HTR-8/SVneo (cell line): ENCODE measurements around the gene GRM5.
"Not testable (repeated sequence)": the region's sequence is repeated elsewhere in the genome, so short reads cannot be mapped to it uniquely, and the experiment has no call there.

Source experiments
- DNase-seq: peaks from one replicate; pipeline ENCODE4 v3.0.0; 2011; ENCODE audit warnings: low spot score, mixed read lengths; ENCODE audit not compliant: insufficient read length
- FAIRE-seq: peaks from 2 replicates; lab custom pipeline; 2011; peaks lifted over from hg19 to GRCh38; lab: Jason Lieb, UNC

Gene GRM5

GRCh38 chr11:88569342-88569741, 496.4 kb downstream of the GRM5 start:
- DNase-seq (no peak), FAIRE-seq (no peak)

GRCh38 chr11:88555829-88556202, 510.0 kb downstream of the GRM5 start:
- FAIRE-seq (no peak), DNase-seq (no peak)

- DNase-seq (peak; percentile 70), FAIRE-seq (peak; percentile 38)
Observed at GRCh38 chr11:88555018-88555828, 510.6 kb downstream of the GRM5 start.

DNA sequence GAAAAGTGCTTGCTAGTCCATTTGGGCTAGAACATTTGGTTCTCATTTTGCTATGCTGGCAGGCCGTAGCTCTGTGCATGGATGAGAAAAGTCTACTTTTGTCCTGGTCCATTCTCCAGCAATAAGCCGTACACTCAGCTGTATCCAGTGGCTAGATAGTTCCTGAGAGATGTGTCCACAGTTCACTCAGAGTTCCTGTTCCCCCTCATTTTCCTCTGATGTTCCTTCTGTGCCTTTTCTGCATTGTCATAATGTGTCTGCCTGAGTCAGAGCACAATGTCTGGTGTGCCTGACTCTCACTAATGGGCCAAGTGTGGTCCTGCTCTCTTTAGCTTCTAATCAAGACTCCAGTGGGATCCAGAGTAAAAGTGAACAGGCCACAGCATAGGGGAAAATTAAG, 512.6 kb downstream of the GRM5 start:
- no peak for FAIRE-seq
- DNase-seq, result no peak

DNA sequence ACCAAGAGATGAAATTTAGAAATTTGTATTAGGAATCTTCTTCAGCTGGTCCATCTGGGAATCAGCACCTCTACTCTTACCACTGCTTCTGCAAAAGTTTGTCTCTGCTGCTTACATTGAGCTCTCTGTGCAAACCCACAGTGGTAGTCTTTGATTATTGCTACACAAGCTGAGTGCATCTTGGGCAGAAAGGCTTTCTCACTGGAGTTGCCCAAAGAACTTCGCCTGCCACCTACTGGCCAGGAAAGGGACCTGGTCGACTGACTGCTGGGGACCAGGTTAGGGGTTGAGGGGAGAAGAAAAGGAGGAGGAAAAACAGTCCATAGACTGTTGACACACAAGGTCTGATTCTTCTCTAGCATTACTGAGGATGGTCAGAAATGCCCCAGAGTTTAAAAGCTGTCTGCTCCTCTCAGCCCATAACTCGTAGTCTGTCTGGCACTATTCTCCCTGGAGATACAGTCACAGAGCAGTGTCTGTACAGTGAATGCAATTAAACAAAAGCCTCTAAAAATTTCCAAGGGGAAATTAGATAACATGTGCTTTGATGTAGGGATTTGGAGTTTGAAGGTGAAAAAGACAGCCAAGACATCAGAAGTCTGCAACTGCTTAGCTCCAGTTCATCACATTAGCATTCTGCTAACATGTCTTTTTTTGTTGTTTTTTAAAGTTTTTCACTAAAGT, 513.3 kb downstream of the GRM5 start:
- peak; percentile 46 for FAIRE-seq

GRCh38 chr11:88544656-88545280, 521.0 kb downstream of the GRM5 start:
- DNase-seq (no peak), FAIRE-seq (no peak)

More for the DNA sequence above, 513.3 kb downstream of the GRM5 start:
- no peak for DNase-seq

DNA sequence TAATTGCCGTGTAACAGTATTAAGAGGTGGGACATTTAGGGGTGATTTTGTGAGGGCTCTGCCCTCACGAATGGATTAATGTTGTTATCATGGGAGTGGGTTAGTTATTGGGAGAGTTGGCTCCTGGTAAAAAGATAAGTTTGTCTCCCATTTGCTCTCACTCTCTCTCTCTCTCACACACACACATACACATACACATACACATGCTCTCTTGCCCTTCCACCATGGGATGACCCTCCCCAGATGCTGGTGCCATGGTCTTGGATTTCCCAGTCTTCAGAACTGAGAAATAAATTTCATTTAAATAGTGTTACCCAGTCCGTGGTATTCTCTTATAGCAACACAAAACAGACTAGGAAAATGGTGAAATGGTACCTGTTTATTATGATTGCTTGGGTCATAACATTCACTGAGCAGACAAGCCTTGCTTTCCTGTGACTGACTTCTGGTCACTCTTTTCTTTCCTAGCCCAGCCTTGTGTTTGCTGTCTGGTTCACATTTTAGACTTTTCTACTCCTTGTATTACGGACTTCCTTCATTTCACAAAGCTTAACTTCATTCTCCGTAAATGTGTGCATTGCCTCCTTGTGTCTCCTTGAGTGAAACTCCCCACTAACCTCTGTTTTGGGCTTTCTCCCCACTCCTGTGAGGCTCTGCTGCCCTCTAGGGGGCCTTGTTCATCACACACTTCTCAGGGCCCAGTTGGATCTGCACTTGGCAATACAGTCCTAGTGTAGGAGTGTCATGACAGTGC, 521.7 kb downstream of the GRM5 start:
- DNase-seq (peak; percentile 68), FAIRE-seq (peak; percentile 79)

DNA sequence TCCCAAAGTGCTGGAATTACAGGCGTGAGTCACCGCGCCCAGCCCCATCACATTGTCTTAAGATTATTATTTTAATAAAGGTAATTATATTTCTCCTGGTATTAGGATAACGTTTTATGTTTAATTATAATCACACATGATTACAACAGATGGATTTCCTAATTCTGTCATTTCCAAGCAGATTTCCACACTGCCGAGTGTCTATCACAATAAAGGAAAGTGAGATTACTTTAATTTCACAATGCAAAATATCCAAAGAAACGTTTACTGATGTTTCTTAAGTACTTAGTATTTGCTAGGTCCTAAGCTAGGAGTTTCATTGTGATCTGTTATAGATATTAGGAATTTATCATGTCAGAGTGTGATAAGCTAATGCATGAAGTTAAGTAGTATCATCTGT, 524.8 kb downstream of the GRM5 start:
- DNase-seq (no peak), FAIRE-seq (no peak)

DNA sequence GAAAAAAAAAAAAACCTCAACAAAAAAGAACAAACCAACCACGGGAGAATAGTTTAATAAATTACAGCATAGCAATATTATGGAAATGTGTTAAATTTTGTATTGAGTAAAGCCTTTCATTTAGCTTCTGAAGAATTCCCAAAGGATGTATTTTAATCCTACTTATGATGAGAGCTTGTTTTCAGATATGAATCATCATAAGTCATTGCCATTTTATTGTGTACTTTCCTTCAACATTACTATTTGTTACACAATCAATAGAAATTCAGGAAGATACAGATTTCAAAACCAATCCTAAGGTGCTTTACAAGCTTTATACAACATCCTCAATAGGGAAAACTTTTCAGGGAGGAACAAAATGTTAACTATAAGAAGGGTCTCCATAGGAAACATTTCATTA, 527.7 kb downstream of the GRM5 start:
- no peak for DNase-seq
- no peak for FAIRE-seq

GRCh38 chr11:88537613-88538012, 528.2 kb downstream of the GRM5 start:
- FAIRE-seq (no peak), DNase-seq (no peak)

- FAIRE-seq, result no peak
- no peak for DNase-seq
Observed at GRCh38 chr11:88536616-88537265, 529.0 kb downstream of the GRM5 start.

- FAIRE-seq, result peak; percentile 42
- peak; percentile 67 for DNase-seq
Observed at GRCh38 chr11:88535916-88536547, 529.8 kb downstream of the GRM5 start.

- FAIRE-seq (no peak), DNase-seq (no peak)
Observed at GRCh38 chr11:88535266-88535665, 530.5 kb downstream of the GRM5 start.

GRCh38 chr11:88534706-88535105, 531.1 kb downstream of the GRM5 start:
- not testable (repeated sequence) for DNase-seq, FAIRE-seq

GRCh38 chr11:88534185-88534584, 531.6 kb downstream of the GRM5 start:
- FAIRE-seq, result peak; percentile 62
- no peak for DNase-seq

GRCh38 chr11:88533001-88533400, 532.8 kb downstream of the GRM5 start:
- DNase-seq, result no peak
- FAIRE-seq, result no peak

GRCh38 chr11:88531831-88532230, 534.0 kb downstream of the GRM5 start:
- FAIRE-seq, result no peak
- no peak for DNase-seq

DNA sequence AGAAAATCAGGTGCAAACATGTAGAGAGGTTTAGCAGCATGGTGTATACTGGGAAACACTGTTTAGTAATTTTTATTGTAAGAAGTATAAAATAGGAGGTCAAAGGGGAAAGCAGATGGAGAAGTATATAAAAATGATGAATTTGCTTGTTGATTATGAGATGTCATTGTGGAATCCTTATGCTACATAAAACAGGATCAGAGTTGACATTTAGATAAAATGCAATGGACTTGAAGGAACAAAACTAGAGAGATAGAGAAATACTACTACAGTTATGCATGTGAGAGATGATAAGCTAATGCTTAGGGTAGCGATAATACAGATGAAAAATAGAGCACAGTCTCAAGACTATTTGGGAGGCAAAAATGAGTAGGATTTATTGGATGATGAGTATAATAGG, 536.4 kb downstream of the GRM5 start:
- DNase-seq (no peak), FAIRE-seq (no peak)

DNA sequence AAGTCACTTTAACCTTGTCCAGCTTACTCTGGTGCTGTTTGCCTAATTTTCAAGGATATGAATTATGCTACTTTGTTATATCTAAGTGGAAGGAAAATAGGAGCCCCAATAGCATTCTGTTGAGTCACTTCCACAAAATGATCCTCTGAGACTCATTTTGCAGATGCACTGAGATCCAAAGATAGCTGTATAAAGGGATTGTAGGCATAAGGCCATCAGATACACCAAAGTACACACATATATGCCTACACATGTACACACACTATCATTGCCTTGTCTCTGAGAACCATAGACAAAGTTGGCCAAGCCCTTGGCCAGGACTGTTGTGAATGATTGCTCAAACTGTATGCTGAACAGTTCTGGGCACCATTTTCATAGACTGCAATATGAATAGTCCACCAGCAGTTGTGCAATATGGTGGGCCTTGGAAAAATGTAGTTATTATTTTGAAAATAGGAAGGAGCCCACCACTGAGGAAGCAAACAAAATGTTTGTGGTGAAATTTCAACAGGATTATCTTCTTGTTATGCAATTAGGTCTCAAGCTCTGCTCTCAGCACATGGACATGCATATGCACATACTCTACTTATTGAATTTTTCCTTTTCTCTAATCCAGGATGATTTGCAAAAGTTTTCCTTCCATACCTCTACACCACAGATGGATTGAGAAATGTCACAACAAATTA, 542.3 kb downstream of the GRM5 start:
- FAIRE-seq (no peak), DNase-seq (peak; percentile 10)
